Activated CD8-positive, alpha-beta memory T cell treated with anti-CD3 and anti-CD28 coated beads, Interleukin-2, amount 10 ng/mL, durations not matched to agents 7 days and 5 days (primary cell): ENCODE results near the gene VGF. TPM values are rescaled to one million over a fixed set of nuclear protein-coding genes. Genes with fewer than 3 reads are reported as not detected.
A peak's percentile ranks its signal among the peaks of the same experiment; 100 is the strongest.

Experiments used
- ATAC-seq: fragments of 150-1000 bp; cut with Tn5 transposase; one replicate; pipeline ENCODE4 v1.10.0; 2021; ENCODE audit warnings: moderate library complexity
- CTCF ChIA-PET: fragments of 350-600 bp; sonication (Branson Sonifier 250); formaldehyde crosslinking; loops from one replicate; lab custom pipeline; 2021; ENCODE audit warnings: antibody characterized with exemption; lab: Charles Lee
- DNase-seq: peaks from one replicate; pipeline ENCODE4 v3.0.0-alpha.2; 2020
- H3K27ac Mint-ChIP-seq: one replicate; pipeline ENCODE4 v1.8.0; 2021; ENCODE audit warnings: mild to moderate bottlenecking, mixed read lengths
- H3K27me3 Mint-ChIP-seq: one replicate; pipeline ENCODE4 v1.8.0; 2021; ENCODE audit warnings: mixed read lengths
- H3K36me3 Mint-ChIP-seq: one replicate; pipeline ENCODE4 v1.8.0; 2021; ENCODE audit warnings: mild to moderate bottlenecking, mixed read lengths
- H3K4me1 Mint-ChIP-seq: one replicate; pipeline ENCODE4 v1.8.0; 2021; ENCODE audit warnings: mixed read lengths
- H3K4me3 Mint-ChIP-seq: one replicate; pipeline ENCODE4 v1.8.0; 2021; ENCODE audit warnings: mild to moderate bottlenecking, moderate library complexity, mixed read lengths
- H3K9me3 Mint-ChIP-seq: one replicate; pipeline ENCODE4 v1.8.0; 2022; ENCODE audit warnings: low read depth, mixed read lengths
- total RNA-seq, 2 experiments: library from RNA; stranded (reverse); gene quantifications; one replicate each; pipeline ENCODE4 v1.2.3, GENCODE V29; 2021

Gene VGF
- total RNA-seq, 2 experiments from 2014 or later = 0.44 to 0.66 TPM

DNA sequence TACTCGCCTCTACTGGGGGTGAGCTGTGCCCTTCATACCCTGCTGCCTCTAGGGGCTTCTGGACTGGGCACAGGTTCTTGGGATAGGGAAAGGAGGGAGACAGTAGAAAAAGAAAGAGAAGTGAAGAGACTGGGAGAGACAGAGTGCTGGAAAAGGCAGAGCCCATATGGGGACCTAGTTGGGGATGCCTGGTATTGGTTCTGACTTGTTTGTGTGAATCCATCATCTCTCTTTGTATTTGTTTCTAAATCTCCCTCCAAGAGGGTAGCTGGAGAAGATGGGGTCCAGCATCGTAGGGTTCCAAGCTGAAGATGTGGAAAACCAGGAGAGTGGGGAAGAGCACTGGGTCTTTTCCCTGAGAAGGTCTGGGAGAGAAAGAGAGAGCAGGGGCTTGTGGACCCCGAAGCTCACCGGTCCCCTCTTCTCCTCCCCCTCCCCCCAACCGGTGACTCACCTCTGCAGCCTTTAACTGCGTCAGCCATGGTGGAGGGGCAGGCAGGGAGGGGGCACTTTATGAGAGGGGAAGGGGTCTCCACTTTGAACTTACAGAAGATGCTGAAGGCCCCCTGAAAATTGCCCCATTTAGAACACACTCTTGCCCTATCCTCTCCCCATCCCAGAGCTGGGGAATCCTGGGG is 3.2 kb upstream of the VGF start:
- CTCF ChIA-PET = interaction anchor here (1.5 to 1.6 kb wide), 2 partner anchors 24 kb away, joined by 6 to 20 read pairs; no protein-coding TSS in a partner anchor

GRCh38 chr7:101167645-101168411 is 2.5 kb upstream of the VGF start:
- CTCF ChIA-PET = interaction anchor here (1.5 to 1.6 kb wide), 2 partner anchors 23 to 25 kb away, joined by 6 to 20 read pairs; no protein-coding TSS in a partner anchor
- no peak for ATAC-seq
- no peak for DNase-seq
- Mint-ChIP-seq H3K27me3 (peaks cover 83% of the 10 kb centered on the region), H3K9me3 (no peaks in the 10 kb centered on the region), H3K4me3 (no peak overlapping the region), H3K4me1 (peaks cover 51% of the 10 kb centered on the region), H3K27ac (no peak overlapping the region), H3K36me3 (no peaks in the 10 kb centered on the region)

More for the DNA sequence above, 3.2 kb upstream of the VGF start:
- peaks cover 87% of the 10 kb centered on the region for H3K27me3 Mint-ChIP-seq
- H3K9me3 Mint-ChIP-seq = no peaks in the 10 kb centered on the region
- no peak overlapping the region for H3K27ac Mint-ChIP-seq
- peaks cover 51% of the 10 kb centered on the region for H3K4me1 Mint-ChIP-seq
- ATAC-seq (no peak), DNase-seq (no peak)
- H3K4me3 Mint-ChIP-seq = no peak overlapping the region
- no peaks in the 10 kb centered on the region for H3K36me3 Mint-ChIP-seq

GRCh38 chr7:101166909-101167644 is 1.7 kb upstream of the VGF start:
- Mint-ChIP-seq H3K9me3 (no peaks in the 10 kb centered on the region), H3K4me3 (no peak overlapping the region), H3K4me1 (peaks cover 52% of the 10 kb centered on the region), H3K27ac (no peak overlapping the region), H3K27me3 (peaks cover 80% of the 10 kb centered on the region), H3K36me3 (no peaks in the 10 kb centered on the region)
- CTCF ChIA-PET = no interaction called here
- ATAC-seq = no peak
- DNase-seq = no peak

DNA sequence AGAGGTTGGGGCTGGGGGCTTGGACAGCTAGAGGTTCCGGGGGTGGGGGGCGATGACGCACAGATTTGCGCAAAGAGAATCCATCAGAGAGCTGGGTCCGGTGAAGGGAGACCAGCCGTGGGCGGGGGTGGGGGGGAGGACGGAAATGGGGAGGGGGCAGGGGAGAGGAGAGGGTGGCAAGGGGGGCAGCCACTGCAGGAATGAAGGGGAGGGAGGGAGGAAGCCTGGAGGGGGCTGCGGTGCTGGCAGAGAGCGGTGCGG is 1.2 kb upstream of the VGF start:
- Mint-ChIP-seq H3K27me3 (peaks cover 75% of the 10 kb centered on the region), H3K4me3 (no peak overlapping the region), H3K36me3 (no peaks in the 10 kb centered on the region), H3K4me1 (peaks cover 47% of the 10 kb centered on the region), H3K9me3 (no peaks in the 10 kb centered on the region), H3K27ac (no peak overlapping the region)
- CTCF ChIA-PET = interaction anchor here (1.5 kb wide), 1 partner anchor 29 kb away, joined by 6 read pairs; no protein-coding TSS in a partner anchor
- ATAC-seq (no peak), DNase-seq (no peak)

GRCh38 chr7:101165958-101166647 is 734 bp upstream of the VGF start:
- peaks cover 70% of the 10 kb centered on the region for H3K27me3 Mint-ChIP-seq
- peak overlapping the region; percentile 46 for H3K4me3 Mint-ChIP-seq
- peaks cover 2% of the 10 kb centered on the region for H3K36me3 Mint-ChIP-seq
- H3K9me3 Mint-ChIP-seq = no peaks in the 10 kb centered on the region
- peaks cover 45% of the 10 kb centered on the region for H3K4me1 Mint-ChIP-seq
- CTCF ChIA-PET = interaction anchor here (0.8 to 5.2 kb wide), 10 partner anchors 7 to 313 kb away, joined by 3 to 39 read pairs (median 6); partner anchors contain the start of gene SLC12A9
- DNase-seq (no peak), ATAC-seq (no peak)
- no peak overlapping the region for H3K27ac Mint-ChIP-seq

DNA sequence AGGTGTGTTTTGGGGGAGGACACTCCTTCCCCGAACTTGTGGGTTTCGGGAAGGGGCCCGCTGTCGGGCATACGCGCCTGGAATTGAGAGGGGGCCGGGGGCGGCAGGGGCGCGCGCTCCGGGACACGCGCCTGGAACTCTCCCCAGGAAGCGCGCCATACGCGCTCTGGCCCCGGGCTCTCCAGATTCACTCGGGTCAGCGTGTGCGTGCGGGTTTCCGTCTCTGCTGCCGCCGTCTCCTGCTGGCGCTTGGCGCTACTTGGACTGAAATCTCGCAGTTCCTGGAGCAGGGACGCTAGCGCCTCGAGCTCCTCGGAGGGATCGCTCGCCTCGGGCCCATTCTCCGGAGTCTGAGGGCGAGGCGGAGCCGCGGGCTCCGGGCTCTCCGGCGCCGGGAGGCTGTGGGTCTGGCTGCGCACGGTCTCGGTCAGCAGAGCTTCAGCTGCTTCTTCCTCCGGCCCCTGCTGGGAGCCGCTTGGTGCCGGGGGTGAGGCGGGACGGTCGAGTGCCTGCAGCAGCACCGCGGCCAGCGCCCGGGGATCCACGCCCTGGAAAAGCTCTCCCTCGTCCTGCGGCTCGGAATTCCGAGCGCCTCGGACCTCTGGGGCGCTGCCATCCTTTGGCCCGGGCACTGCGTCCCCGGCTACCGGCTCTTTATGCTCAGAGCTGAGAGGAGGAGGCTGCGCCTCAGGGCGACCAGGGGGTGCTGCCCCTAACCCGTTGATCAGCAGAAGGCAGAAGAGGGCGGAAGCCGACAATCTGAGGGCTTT is 1.1 kb downstream of the VGF start:
- no peak overlapping the region for H3K27ac Mint-ChIP-seq
- no peaks in the 10 kb centered on the region for H3K9me3 Mint-ChIP-seq
- no peak for ATAC-seq
- no peak overlapping the region for H3K4me3 Mint-ChIP-seq
- CTCF ChIA-PET = interaction anchor here (1.8 to 5.2 kb wide), 4 partner anchors 10 to 28 kb away, joined by 8 to 39 read pairs (median 15); no protein-coding TSS in a partner anchor
- H3K4me1 Mint-ChIP-seq = peaks cover 31% of the 10 kb centered on the region
- peaks cover 52% of the 10 kb centered on the region for H3K27me3 Mint-ChIP-seq
- no peak for DNase-seq
- peaks cover 7% of the 10 kb centered on the region for H3K36me3 Mint-ChIP-seq

GRCh38 chr7:101163279-101164070 is 1.9 kb downstream of the VGF start:
- H3K27me3 Mint-ChIP-seq = peaks cover 45% of the 10 kb centered on the region
- CTCF ChIA-PET = interaction anchor here (0.8 to 5.2 kb wide), 3 partner anchors 9 to 19 kb away, joined by 3 to 39 read pairs (median 16); partner anchors contain the start of gene AP1S1
- DNase-seq (peak; percentile 69), ATAC-seq (peak; percentile 41)
- H3K9me3 Mint-ChIP-seq = no peaks in the 10 kb centered on the region
- peak overlapping the region; percentile 32 for H3K27ac Mint-ChIP-seq
- peaks cover 26% of the 10 kb centered on the region for H3K4me1 Mint-ChIP-seq
- H3K4me3 Mint-ChIP-seq = peak overlapping the region; percentile 74
- peaks cover 7% of the 10 kb centered on the region for H3K36me3 Mint-ChIP-seq

- H3K27ac Mint-ChIP-seq = no peak overlapping the region
- peak overlapping the region; percentile 74 for H3K4me3 Mint-ChIP-seq
- ATAC-seq = peak; percentile 20
- H3K9me3 Mint-ChIP-seq = no peaks in the 10 kb centered on the region
- H3K4me1 Mint-ChIP-seq = peaks cover 23% of the 10 kb centered on the region
- DNase-seq = no peak
- CTCF ChIA-PET = interaction anchor here (0.8 to 5.2 kb wide), 3 partner anchors 8 to 18 kb away, joined by 3 to 39 read pairs (median 16); partner anchors contain the start of gene AP1S1
- H3K27me3 Mint-ChIP-seq = peaks cover 38% of the 10 kb centered on the region
- peaks cover 7% of the 10 kb centered on the region for H3K36me3 Mint-ChIP-seq
These were observed 2.7 kb downstream of the VGF start for GRCh38 chr7:101162551-101163278.

DNA sequence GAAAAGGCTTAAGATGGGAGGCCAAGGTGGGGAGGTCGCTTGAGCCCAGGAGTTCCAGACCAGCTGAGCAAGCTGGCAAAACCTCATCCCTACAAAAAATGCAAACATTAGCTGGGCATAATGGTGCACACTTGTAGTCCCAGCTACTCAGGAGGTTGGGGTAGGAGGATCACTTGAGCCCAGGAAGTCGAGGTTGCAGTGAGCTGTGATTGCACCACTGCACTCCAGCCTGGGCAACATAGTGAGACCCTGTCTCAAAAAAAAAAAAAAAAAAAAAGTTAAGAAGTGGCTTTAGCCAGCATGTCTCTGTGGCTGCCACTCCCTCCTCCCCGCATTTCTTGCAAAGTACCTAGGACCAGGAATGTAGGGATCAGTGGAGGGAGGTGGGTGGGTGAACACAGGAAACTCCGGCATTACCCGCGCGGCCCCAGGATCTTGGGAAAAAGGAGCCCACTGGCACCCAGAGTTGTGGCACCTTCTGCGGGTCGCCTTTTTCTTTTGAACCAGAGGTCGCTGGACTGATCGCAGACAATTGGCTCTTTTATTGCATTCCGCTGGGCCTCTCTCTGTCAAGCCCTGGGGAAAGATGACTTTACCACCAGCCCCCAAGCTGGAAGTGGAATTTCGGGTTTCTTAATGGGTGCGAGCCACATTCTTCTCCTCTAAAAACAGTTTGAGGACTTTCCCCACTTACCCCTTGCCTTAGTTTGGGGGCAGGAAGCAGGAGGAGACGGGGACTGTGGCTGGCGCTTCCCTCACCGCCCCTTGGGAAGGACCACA is 3.5 kb downstream of the VGF start:
- H3K9me3 Mint-ChIP-seq = no peaks in the 10 kb centered on the region

GRCh38 chr7:101160910-101161309 is 4.5 kb downstream of the VGF start:
- Mint-ChIP-seq H3K36me3 (peaks cover 10% of the 10 kb centered on the region), H3K27ac (no peak overlapping the region), H3K9me3 (no peaks in the 10 kb centered on the region), H3K27me3 (peaks cover 22% of the 10 kb centered on the region), H3K4me3 (no peak overlapping the region), H3K4me1 (peaks cover 14% of the 10 kb centered on the region)
- no peak for ATAC-seq
- DNase-seq = no peak
- CTCF ChIA-PET = interaction anchor here (4.3 to 9.1 kb wide), 2 partner anchors 13 to 18 kb away, joined by 16 to 90 read pairs; no protein-coding TSS in a partner anchor

More for the DNA sequence above, 3.5 kb downstream of the VGF start:
- ATAC-seq (no peak), DNase-seq (no peak)
- Mint-ChIP-seq H3K4me3 (peak overlapping the region; percentile 74), H3K27ac (no peak overlapping the region), H3K27me3 (peaks cover 29% of the 10 kb centered on the region), H3K36me3 (peaks cover 8% of the 10 kb centered on the region), H3K4me1 (peaks cover 18% of the 10 kb centered on the region)
- CTCF ChIA-PET = interaction anchor here (4.3 to 5.2 kb wide), 2 partner anchors 12 to 18 kb away, joined by 16 to 39 read pairs; no protein-coding TSS in a partner anchor
